HepG2 (cell line): ENCODE results near the gene KAZALD1. TPM values are rescaled to one million over a fixed set of nuclear protein-coding genes. Genes with fewer than 3 reads are reported as not detected.

Source experiments
- CREB1 ChIP-seq, 2 experiments: fragments of 450-650 bp in 1 of 2; IDR thresholded peaks; 2 replicates each; pipeline ENCODE4 v1.6.1; 2016 to 2017; ENCODE audit warnings: control low read depth in 1 of 2, mild to moderate bottlenecking in 1 of 2, missing compliant biosample characterization in 1 of 2, missing genetic modification characterization in 1 of 2
- CREM ChIP-seq, 2 experiments: sonication (generic) in 1 of 2; formaldehyde crosslinking in 1 of 2; IDR thresholded peaks; 2 replicates each; pipeline versions ENCODE4 v1.4.0 to v1.6.1; 2016 to 2020; ENCODE audit warnings: antibody characterized with exemption in 1 of 2, mild to moderate bottlenecking in 1 of 2, missing genetic modification reagents in 1 of 2
- ELF3 ChIP-seq: IDR thresholded peaks from 2 replicates; pipeline ENCODE4 v1.6.1; 2016; ENCODE audit warnings: missing genetic modification reagents, missing compliant biosample characterization
- ESRRA ChIP-seq: sonication (generic); formaldehyde crosslinking; IDR thresholded peaks from 2 replicates; pipeline ENCODE4 v1.5.1; 2020; ENCODE audit warnings: mild to moderate bottlenecking, low read depth, missing genetic modification reagents
- FOXK1 ChIP-seq: sonication (generic); formaldehyde crosslinking; IDR thresholded peaks from 2 replicates; pipeline ENCODE4 v1.4.0; 2020; ENCODE audit warnings: low read depth, missing genetic modification reagents, borderline replicate concordance
- GATAD2A ChIP-seq: IDR thresholded peaks from 2 replicates; pipeline ENCODE4 v1.6.1; 2016
- HMG20A ChIP-seq: IDR thresholded peaks from 2 replicates; pipeline ENCODE4 v1.6.1; 2016; ENCODE audit warnings: borderline replicate concordance
- HNF4A ChIP-seq: sonication (generic); formaldehyde crosslinking; IDR thresholded peaks from 2 replicates; pipeline ENCODE4 v1.4.0; 2020; ENCODE audit warnings: missing genetic modification reagents
- MED1 ChIP-seq: sonication (generic); formaldehyde crosslinking; IDR thresholded peaks from 2 replicates; pipeline ENCODE4 v1.4.0; 2020; ENCODE audit warnings: missing genetic modification reagents
- MIXL1 ChIP-seq: IDR thresholded peaks from 2 replicates; pipeline ENCODE4 v1.6.1; 2016
- NR2F2 ChIP-seq: IDR thresholded peaks from 2 replicates; pipeline ENCODE4 v1.6.1; 2012; ENCODE audit warnings: low read depth, inconsistent platforms, borderline replicate concordance
- RARA ChIP-seq: IDR thresholded peaks from 2 replicates; pipeline ENCODE4 v1.6.1; 2016; ENCODE audit warnings: missing genetic modification reagents, missing compliant biosample characterization
- SIX1 ChIP-seq: sonication (generic); formaldehyde crosslinking; IDR thresholded peaks from 2 replicates; pipeline ENCODE4 v1.4.0; 2020; ENCODE audit warnings: missing genetic modification reagents, borderline replicate concordance
- SKI ChIP-seq: fragments of 450-650 bp; IDR thresholded peaks from one replicate; pipeline ENCODE4 v1.6.1; 2018; ENCODE audit warnings: mild to moderate bottlenecking; ENCODE audit not compliant: partially characterized antibody
- TEAD3 ChIP-seq: optimal IDR thresholded peaks from 2 replicates; pipeline ENCODE3; 2016; ENCODE audit warnings: borderline replicate concordance
- ZBTB49 ChIP-seq: sonication (generic); formaldehyde crosslinking; IDR thresholded peaks from 2 replicates; pipeline ENCODE4 v1.4.0; 2020; ENCODE audit warnings: missing genetic modification reagents, borderline replicate concordance
- ZNF333 ChIP-seq: sonication (generic); formaldehyde crosslinking; IDR thresholded peaks from 2 replicates; pipeline ENCODE4 v1.4.0; 2020; ENCODE audit warnings: mild to moderate bottlenecking, missing genetic modification reagents, borderline replicate concordance
- polyA plus RNA-seq, 8 experiments: library from polyadenylated mRNA; depleted of rRNA in 3 of 8; stranded (reverse) in 7 of 8; unstranded in 1 of 8; fragments of >200 nt; fragmentation: Illumina TruSeq in 4 of 8; extraction: Trizol in 4 of 8; gene quantifications; 2 replicates each; pipeline versions ENCODE4 v1.2.1 to v1.2.3, GENCODE V29; 2011 to 2016; ENCODE audit warnings: low read depth in 4 of 8, missing spikeins in 1 of 8, mixed read lengths in 1 of 8; ENCODE audit not compliant: insufficient read depth in 1 of 8
- total RNA-seq, 5 experiments: library from RNA; depleted of rRNA; stranded (reverse); fragments of >200 nt; fragmentation: Illumina TruSeq; extraction: Trizol; gene quantifications; 2 replicates each; pipeline ENCODE4 v1.2.3, GENCODE V29; 2016; ENCODE audit warnings: low read depth in 1 of 5

The KAZALD1 gene
- total and polyA plus RNA-seq, 2 of the 13 experiments (the other 11 are each of a cell fraction or from before 2014, with no cell fraction given) = 16.7 to 27.7 TPM

GRCh38 chr10:101044117-101044516 is 17.7 kb upstream of the KAZALD1 start (continued):
- no peak for TF ChIP-seq ZBTB49 (CRISPR knock-in tag)
- peak; percentile 67 for TF ChIP-seq SKI
- 0 out of 2 replicates have a peak, but pooled peaks have one; percentile 15 for TF ChIP-seq FOXK1 (CRISPR knock-in tag)
- peak; percentile 29; the same call in 1 of the 2 replicates for TF ChIP-seq MED1
- peak; percentile 22 for TF ChIP-seq TEAD3
- 0 out of 2 replicates have a peak, but pooled peaks have one; percentile 25 for TF ChIP-seq MIXL1
- peak; percentile 78; the same call in 1 of the 2 replicates for TF ChIP-seq ESRRA
- TF ChIP-seq NR2F2 = peak; percentile 40; the same call in 1 of the 2 replicates
- peak; percentile 25; the same call in 1 of the 2 replicates for TF ChIP-seq CREM (IDR thresholded peaks at IDR 0.05)
- TF ChIP-seq CREM (CRISPR knock-in tag; IDR thresholded peaks at IDR 0.05) = no peak
- peak; percentile 83 for TF ChIP-seq RARA (CRISPR knock-in tag)
- TF ChIP-seq CREB1 (IDR thresholded peaks at IDR 0.05) = no peak
- TF ChIP-seq CREB1 (CRISPR knock-in tag; IDR thresholded peaks at IDR 0.05) = 0 out of 2 replicates have a peak, but pooled peaks have one; percentile 32
- peak; percentile 26; the same call in 1 of the 2 replicates for TF ChIP-seq SIX1 (CRISPR knock-in tag)
- peak; percentile 6; the same call in 1 of the 2 replicates for TF ChIP-seq ELF3 (CRISPR knock-in tag)
- no peak for TF ChIP-seq ZNF333 (CRISPR knock-in tag)
- peak; percentile 64 for TF ChIP-seq HNF4A
- 0 out of 2 replicates have a peak, but pooled peaks have one; percentile 18 for TF ChIP-seq HMG20A (CRISPR knock-in tag)
- TF ChIP-seq GATAD2A (CRISPR knock-in tag) = 0 out of 2 replicates have a peak, but pooled peaks have one; percentile 11
- TF ChIP-seq, all 625 proteins: peak for 28
